GM23338 (cell line): Measurements from ENCODE around the gene FASTK. TPM values are rescaled to one million over a fixed set of nuclear protein-coding genes. Genes with fewer than 3 reads are reported as not detected.

ENCODE experiments used
- ATAC-seq: fragments of 200-7000 bp; cut with Tn5 transposase; 3 replicates; pipeline ENCODE4 v1.9.1; 2020
- DNase-seq: peaks from one replicate; pipeline ENCODE4 v3.0.0-alpha.2; 2015; ENCODE audit warnings: low spot score
- H2AFZ ChIP-seq: fragments of 200-600 bp; sonication (generic); 2 replicates; pipeline ENCODE4 v1.8.0; 2016; ENCODE audit warnings: antibody characterized with exemption, mild to moderate bottlenecking, moderate library complexity
- H3F3A ChIP-seq: fragments of 200-600 bp; sonication (generic); replicated peaks from 2 replicates; pipeline ENCODE4 v1.8.0; 2017; ENCODE audit warnings: antibody characterized with exemption, mixed run types, low read depth
- H3K27ac ChIP-seq: fragments of 200-600 bp; sonication (generic); 2 replicates; pipeline ENCODE4 v1.6.1; 2016; ENCODE audit warnings: low read depth
- H3K27me3 ChIP-seq: fragments of 200-600 bp; sonication (generic); 2 replicates; pipeline ENCODE4 v1.8.0; 2016; ENCODE audit warnings: mild to moderate bottlenecking, mixed run types, moderate library complexity; ENCODE audit not compliant: insufficient read depth
- H3K36me3 ChIP-seq: fragments of 200-600 bp; sonication (generic); 2 replicates; pipeline ENCODE4 v1.8.0; 2016; ENCODE audit warnings: mild to moderate bottlenecking; ENCODE audit not compliant: insufficient read depth
- H3K4me1 ChIP-seq: fragments of 200-600 bp; sonication (generic); 2 replicates; pipeline ENCODE4 v1.8.0; 2016; ENCODE audit warnings: mild to moderate bottlenecking, moderate library complexity; ENCODE audit not compliant: insufficient read depth
- H3K4me2 ChIP-seq: fragments of 200-600 bp; sonication (generic); 2 replicates; pipeline ENCODE4 v1.7.1; 2017; ENCODE audit warnings: mixed run types
- H3K4me3 ChIP-seq: fragments of 200-600 bp; sonication (generic); 2 replicates; pipeline ENCODE4 v1.6.1; 2016; ENCODE audit warnings: mixed run types
- H3K79me2 ChIP-seq: fragments of 200-600 bp; sonication (generic); replicated peaks from 2 replicates; pipeline ENCODE4 v1.8.0; 2017; ENCODE audit warnings: mild to moderate bottlenecking; ENCODE audit not compliant: insufficient read depth
- H3K9me2 ChIP-seq: fragments of 200-600 bp; sonication (generic); 2 replicates; pipeline ENCODE4 v1.8.0; 2017; ENCODE audit not compliant: insufficient read depth
- H4K20me1 ChIP-seq: fragments of 200-600 bp; sonication (generic); replicated peaks from 2 replicates; pipeline ENCODE4 v1.8.0; 2017; ENCODE audit warnings: mild to moderate bottlenecking; ENCODE audit not compliant: insufficient read depth
- H3K27ac Mint-ChIP-seq: 2 replicates; pipeline ENCODE4 v1.8.0; 2020; ENCODE audit warnings: inconsistent platforms, mild to moderate bottlenecking, moderate library complexity, mixed read lengths
- H3K27me3 Mint-ChIP-seq: 3 replicates; pipeline ENCODE4 v1.8.0; 2022; ENCODE audit warnings: low read depth, mild to moderate bottlenecking, moderate library complexity, mixed read lengths, inconsistent platforms; ENCODE audit not compliant: insufficient read depth, poor library complexity
- H3K36me3 Mint-ChIP-seq: 3 replicates; pipeline ENCODE4 v1.8.0; 2021; ENCODE audit warnings: low read depth, mild to moderate bottlenecking, inconsistent platforms, moderate library complexity, mixed read lengths
- H3K4me1 Mint-ChIP-seq: 3 replicates; pipeline ENCODE4 v1.8.0; 2020; ENCODE audit warnings: mild to moderate bottlenecking, inconsistent platforms, mixed read lengths
- H3K4me3 Mint-ChIP-seq: 3 replicates; pipeline ENCODE4 v1.8.0; 2021; ENCODE audit warnings: moderate library complexity, mild to moderate bottlenecking, inconsistent platforms, mixed read lengths
- H3K9me3 Mint-ChIP-seq: 3 replicates; pipeline ENCODE4 v1.8.0; 2020; ENCODE audit warnings: moderate library complexity, mild to moderate bottlenecking, inconsistent platforms, mixed read lengths
- NANOG ChIP-seq: IDR thresholded peaks from 2 replicates; pipeline ENCODE4 v1.6.1; 2016; ENCODE audit warnings: antibody characterized with exemption, borderline replicate concordance
- REST ChIP-seq: IDR thresholded peaks from one replicate; pipeline ENCODE4 v1.6.1; 2018; ENCODE audit warnings: antibody characterized with exemption; ENCODE audit not compliant: unreplicated experiment
- ZNF462 ChIP-seq: fragments of 250-450 bp; sonication (Bioruptor Pico); IDR thresholded peaks from 2 replicates; pipeline ENCODE4 v1.5.0; 2020; ENCODE audit warnings: mild to moderate bottlenecking, moderate library complexity
- polyA plus RNA-seq: library from polyadenylated mRNA; unstranded; fragments of >200 nt; fragmentation: Nextera tagmentation; extraction: Ambion mirVana; gene quantifications from 2 replicates; pipeline ENCODE4 v1.2.1, GENCODE V29; 2016
- total RNA-seq: library from RNA; depleted of rRNA; stranded (reverse); fragments of >200 nt; shearing (Covaris generic); gene quantifications from 2 replicates; pipeline ENCODE4 v1.2.3, GENCODE V29; 2014

The FASTK gene
- total and polyA plus RNA-seq, 2 experiments from 2014 or later = 37.4 to 57.4 TPM

- Histone ChIP-seq H3F3A (0 out of 2 replicates have a peak, but pooled peaks cover 15% of the 10 kb centered on the region), H3K9me2 (no peaks in the 10 kb centered on the region), H2AFZ (no peak overlapping the region), H3K4me2 (peak overlapping the region; percentile 98), H3K36me3 (no peaks in the 10 kb centered on the region), H3K27ac (no peak overlapping the region), H4K20me1 (peaks cover 12% of the 10 kb centered on the region), H3K27me3 (peaks cover 8% of the 10 kb centered on the region), H3K4me1 (peaks cover 31% of the 10 kb centered on the region), H3K4me3 (peak overlapping the region; percentile 91), H3K79me2 (peaks cover 6% of the 10 kb centered on the region; the same call in 1 of the 2 replicates)
- Mint-ChIP-seq H3K4me3 (peak overlapping the region; percentile 89), H3K36me3 (peaks cover 23% of the 10 kb centered on the region), H3K4me1 (peaks cover 37% of the 10 kb centered on the region), H3K27me3 (peaks cover 23% of the 10 kb centered on the region), H3K9me3 (peaks cover 2% of the 10 kb centered on the region; the same call in 1 of the 3 replicates), H3K27ac (no peak overlapping the region)
- ATAC-seq (no peak), DNase-seq (no peak)
- no peak for TF ChIP-seq ZNF462 (CRISPR knock-in tag)
- peak; percentile 31 for TF ChIP-seq REST
- no peak for TF ChIP-seq NANOG
Observed at GRCh38 chr7:151079199-151079910, 1.3 kb downstream of the FASTK start.
